Measurements from ENCODE around the gene NEDD8.
"Not testable (repeated sequence)": the region's sequence is repeated elsewhere in the genome, so short reads cannot be mapped to it uniquely, and the experiment has no call there.

The NEDD8 gene

DNA sequence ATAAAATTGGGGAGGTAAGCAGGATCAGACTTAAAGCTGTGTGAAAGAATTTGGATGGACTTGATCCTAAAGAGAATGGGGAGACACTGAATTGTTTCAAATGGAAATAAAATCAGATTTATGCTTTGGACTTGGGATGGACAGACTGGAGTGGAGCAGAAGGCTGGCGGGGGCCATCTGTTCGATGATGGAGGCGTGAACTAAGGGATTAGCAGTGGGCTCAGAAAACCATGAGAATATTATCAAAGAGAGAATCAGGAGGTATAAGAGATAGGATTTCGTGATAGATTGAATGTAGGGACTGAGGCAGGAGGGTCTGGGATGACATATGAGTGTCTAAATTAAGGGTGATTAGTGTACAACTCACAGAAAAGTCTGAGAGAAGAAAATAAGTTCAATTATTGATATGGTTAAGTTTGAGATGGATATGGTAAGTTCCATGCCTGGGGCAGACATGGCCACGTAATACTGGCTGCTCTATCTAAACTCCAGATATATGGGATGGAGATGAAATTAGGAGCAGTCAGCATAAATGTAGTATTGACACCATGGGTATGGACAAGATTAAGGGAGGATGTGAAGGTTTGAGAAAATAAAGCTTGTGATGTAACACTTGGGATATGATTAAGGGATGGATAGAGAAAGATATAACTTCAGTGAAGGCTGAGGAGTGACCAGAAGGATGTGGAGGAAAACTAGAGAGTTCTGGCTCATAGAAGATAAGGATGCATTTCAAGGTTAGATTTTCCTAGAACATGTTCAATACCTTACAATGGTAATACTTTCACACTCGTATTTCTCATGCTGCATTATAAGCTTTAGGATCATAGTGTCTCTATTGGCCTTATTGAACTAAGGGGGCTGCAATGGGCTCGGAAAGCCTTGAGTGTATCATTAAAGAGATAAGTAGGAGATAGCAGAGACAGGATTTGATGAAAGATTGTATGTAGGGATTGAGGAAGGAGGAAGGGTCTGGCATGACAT, 27.7 kb downstream of the NEDD8 start:
- in situ Hi-C loops (cut with MboI; ENCODE audit: low pct_unique_long_range_greater_than_20kb, low sequenced_read_pairs, unreplicated experiment), result no loop called here
- TF ChIP-seq, protein P1, sequence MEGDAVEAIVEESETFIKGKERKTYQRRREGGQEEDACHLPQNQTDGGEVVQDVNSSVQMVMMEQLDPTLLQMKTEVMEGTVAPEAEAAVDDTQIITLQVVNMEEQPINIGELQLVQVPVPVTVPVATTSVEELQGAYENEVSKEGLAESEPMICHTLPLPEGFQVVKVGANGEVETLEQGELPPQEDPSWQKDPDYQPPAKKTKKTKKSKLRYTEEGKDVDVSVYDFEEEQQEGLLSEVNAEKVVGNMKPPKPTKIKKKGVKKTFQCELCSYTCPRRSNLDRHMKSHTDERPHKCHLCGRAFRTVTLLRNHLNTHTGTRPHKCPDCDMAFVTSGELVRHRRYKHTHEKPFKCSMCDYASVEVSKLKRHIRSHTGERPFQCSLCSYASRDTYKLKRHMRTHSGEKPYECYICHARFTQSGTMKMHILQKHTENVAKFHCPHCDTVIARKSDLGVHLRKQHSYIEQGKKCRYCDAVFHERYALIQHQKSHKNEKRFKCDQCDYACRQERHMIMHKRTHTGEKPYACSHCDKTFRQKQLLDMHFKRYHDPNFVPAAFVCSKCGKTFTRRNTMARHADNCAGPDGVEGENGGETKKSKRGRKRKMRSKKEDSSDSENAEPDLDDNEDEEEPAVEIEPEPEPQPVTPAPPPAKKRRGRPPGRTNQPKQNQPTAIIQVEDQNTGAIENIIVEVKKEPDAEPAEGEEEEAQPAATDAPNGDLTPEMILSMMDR (IDR thresholded peaks at IDR 0.05; ENCODE audit: extremely low read depth, insufficient read depth, missing control alignments), result no peak
- DNase-seq (ENCODE audit: low spot score), result no peak

DNA sequence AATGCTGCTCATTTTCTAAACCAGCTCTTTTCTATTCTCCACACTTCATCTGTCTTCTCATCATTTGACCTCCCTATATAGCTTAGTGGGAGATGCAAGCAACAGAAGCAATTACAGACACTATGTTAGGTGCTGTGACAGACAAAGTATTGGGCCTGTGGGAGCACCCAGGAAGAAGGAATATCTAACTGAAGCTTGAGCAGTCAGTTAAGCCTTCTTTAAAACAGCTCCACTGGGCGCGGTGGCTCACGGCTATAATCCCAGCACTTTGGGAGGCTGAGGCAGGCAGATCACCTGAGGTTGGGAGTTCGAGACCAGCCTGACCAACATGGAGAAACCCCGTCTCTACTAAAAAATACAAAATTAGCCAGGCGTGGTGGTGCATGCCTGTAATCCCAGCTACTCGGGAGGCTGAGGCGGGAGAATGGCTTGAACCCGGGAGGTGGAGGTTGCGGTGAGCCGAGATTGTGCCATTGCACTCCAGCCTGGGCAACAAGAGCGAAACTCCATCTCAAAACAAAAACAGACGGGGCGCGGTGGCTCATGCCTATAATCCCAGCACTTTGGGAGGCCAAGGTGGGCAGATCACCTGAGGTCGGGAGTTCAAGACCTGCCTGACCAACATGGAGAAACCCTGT, 28.8 kb downstream of the NEDD8 start:
- DNase-seq (ENCODE audit: low spot score); in situ Hi-C loops (cut with MboI; ENCODE audit: low pct_unique_long_range_greater_than_20kb, low sequenced_read_pairs, unreplicated experiment): not testable (repeated sequence)

DNA sequence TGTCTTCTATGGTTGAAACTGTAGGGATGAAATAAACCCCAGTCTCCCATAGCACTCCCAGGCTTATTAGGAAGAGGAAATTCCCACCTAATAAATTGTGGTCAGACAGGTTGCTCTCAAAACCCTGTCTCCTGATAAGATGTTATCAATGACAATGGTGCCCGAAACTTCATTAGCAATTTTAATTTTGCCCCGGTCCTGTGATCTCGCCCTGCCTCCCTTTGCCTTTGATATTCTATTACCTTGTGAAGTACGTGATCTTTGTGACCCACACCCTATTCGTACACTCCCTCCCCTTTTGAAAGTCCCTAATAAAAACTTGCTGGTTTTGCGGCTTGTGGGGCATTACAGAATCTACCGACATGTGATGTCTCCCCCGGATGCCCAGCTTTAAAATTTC, 29.6 kb downstream of the NEDD8 start:
- DNase-seq (ENCODE audit: low spot score); in situ Hi-C loops (cut with MboI; ENCODE audit: low pct_unique_long_range_greater_than_20kb, low sequenced_read_pairs, unreplicated experiment): not testable (repeated sequence)

DNA sequence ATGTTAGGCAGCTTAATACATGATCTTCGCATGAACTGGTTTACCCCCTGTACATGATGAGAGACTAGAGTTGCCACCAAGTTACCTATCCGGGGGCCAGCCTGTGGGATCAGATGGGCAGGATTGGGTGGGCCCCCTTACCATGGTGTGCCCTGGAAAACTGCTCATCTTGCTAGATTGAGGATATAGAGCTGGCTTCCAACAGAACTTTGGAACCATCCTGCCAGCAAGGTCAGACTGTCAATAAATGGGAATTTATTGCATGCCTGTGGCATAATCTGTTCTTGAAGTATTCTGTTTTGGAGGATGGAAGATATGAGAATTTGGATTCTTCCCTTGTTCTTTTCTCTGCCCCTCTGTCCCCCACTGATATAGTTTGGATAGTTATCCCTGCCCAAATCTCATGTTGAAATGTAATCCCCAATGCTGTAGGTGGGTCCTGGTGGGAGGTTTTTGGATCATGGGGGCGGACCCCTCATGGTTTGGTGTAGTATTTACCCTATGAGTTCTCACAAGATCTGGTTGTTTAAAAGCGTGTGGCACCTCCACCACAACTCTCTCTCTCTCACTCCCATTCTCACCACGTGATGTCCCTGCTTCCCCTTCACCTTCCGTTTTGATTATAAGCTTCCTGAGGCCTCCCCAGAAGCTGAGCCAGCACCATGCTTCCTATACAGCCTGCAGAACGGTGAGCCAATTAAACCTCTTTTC, 33.2 kb downstream of the NEDD8 start:
- TF ChIP-seq, protein P1 (IDR thresholded peaks at IDR 0.05; ENCODE audit: extremely low read depth, insufficient read depth, missing control alignments), result no peak
- DNase-seq (ENCODE audit: low spot score), result no peak
- in situ Hi-C loops (cut with MboI; ENCODE audit: low pct_unique_long_range_greater_than_20kb, low sequenced_read_pairs, unreplicated experiment), result no loop called here

DNA sequence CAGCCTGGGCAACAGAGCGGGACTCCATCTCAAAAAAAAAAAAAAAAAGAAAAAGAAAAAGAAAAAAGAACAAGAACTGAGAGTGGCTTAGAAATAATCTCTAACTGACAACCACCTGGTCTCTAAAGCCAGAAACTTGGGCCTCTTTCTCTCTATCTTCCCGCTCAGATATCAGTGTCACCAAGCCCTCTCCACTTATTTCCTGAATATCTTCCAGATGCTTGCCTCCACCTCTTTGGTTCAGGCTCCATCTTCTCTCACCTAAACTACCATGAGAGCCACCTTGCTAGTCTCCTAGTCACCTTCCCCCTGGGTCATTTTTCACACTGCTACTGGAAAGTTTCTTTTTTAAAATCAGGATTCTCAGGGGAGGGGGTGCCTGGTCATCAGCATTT, 35.1 kb downstream of the NEDD8 start:
- TF ChIP-seq, protein P1 (IDR thresholded peaks at IDR 0.05; ENCODE audit: extremely low read depth, insufficient read depth, missing control alignments), result no peak
- DNase-seq (ENCODE audit: low spot score), result no peak
- in situ Hi-C loops (cut with MboI; ENCODE audit: low pct_unique_long_range_greater_than_20kb, low sequenced_read_pairs, unreplicated experiment), result no loop called here

DNA sequence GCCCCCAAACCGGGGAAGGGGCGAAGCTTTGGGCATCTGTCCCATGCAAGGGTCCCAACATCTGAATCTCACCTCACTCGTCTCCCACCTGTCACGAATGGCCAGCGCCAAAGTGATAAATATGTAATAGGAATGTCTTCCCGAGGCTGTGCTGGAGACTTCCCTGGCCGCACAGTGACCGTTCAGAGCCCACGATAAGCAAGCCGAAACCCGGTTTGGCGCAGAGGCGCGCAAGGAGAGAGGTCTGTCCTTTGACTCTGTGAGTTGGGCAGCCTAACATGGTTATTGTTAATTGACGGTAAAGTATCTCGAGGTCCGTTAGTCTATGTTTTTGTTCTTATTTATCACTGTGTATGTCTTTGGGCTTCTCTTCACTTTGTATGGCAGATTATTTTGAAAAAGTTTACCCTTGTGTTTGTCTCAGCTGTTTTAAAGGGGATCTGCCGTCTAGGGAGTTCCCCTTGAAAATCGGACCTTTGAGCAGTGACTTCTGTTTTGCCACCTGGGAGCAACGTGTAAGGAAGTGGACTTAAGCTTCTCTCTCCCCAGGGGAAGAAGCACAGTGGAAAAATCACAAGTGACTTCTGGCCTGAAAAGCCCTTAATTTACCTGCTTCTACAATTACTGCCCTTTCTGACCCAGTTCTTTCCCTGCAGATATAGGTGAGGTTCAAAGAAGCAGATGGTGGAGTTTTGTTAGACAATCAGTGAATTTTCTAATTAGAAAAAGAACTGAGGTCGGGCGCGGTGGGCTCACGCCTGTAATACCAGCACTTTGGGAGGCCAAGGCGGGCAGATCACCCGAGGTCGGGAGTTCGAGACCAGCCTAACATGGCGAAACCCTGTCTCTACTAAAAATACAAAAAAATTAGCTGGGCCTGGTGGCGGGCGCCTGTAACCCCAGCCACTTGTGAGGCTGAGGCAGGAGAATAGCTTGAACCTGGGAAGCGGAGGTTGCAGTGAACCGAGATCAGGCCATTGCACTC, 35.8 kb downstream of the NEDD8 start:
- in situ Hi-C loops (cut with MboI; ENCODE audit: low pct_unique_long_range_greater_than_20kb, low sequenced_read_pairs, unreplicated experiment), result no loop called here
- TF ChIP-seq, protein P1 (IDR thresholded peaks at IDR 0.05; ENCODE audit: extremely low read depth, insufficient read depth, missing control alignments), result no peak
- DNase-seq (ENCODE audit: low spot score), result peak; percentile 52
